Measurements from ENCODE around the gene GMPPB. TPM values are rescaled to one million over a fixed set of nuclear protein-coding genes. Genes with fewer than 3 reads are reported as not detected.
A peak's percentile ranks its signal among the peaks of the same experiment; 100 is the strongest.

GMPPB gene
- total and polyA plus RNA-seq, 9 of the 15 experiments (the other 6 are each of a cell fraction or from before 2014, with no cell fraction given): 0.53 to 17.4 (median 8.1) TPM

DNA sequence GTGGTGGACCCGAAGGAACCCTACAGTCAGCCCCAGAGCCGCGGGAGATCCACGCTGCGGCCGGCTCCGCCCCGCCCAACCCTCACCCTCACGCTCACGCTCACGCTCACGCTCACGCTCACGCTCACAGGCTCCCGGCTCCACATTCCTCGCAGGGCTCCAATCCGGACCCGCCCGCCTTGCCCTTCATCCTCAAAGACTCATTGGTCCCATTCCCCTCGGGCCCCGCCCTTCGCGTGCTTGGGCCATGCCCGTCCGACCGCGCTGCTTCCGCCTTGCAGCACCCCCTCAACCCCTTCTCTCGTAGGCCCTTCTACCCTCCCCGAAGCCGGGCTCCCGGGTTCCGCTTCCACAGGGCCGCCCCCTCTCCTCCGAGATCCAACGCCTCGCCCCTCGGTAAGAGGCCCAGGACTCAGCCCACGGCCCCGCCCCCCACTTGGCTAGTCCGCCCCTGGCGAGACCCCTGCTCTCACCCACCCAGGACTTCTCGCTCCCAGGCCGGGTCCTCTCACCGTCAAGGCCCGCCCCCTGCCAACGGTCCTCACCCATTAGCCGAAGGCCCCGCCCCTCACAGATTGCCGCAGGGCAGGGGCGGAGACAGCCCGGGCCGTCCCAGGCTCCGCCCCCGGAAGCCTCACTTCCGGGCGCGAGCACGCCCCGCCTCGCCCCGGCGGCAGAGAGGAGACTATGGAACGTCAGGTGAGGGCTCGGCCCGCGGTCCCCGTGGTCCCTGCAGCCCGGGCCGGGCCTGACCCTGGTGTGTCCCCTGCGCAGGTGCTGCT is 49.8 kb downstream of the GMPPB start, which contains the start of gene APEH (continued):
- TF ChIP-seq, protein P1, sequence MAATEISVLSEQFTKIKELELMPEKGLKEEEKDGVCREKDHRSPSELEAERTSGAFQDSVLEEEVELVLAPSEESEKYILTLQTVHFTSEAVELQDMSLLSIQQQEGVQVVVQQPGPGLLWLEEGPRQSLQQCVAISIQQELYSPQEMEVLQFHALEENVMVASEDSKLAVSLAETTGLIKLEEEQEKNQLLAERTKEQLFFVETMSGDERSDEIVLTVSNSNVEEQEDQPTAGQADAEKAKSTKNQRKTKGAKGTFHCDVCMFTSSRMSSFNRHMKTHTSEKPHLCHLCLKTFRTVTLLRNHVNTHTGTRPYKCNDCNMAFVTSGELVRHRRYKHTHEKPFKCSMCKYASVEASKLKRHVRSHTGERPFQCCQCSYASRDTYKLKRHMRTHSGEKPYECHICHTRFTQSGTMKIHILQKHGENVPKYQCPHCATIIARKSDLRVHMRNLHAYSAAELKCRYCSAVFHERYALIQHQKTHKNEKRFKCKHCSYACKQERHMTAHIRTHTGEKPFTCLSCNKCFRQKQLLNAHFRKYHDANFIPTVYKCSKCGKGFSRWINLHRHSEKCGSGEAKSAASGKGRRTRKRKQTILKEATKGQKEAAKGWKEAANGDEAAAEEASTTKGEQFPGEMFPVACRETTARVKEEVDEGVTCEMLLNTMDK (IDR thresholded peaks at IDR 0.05; ENCODE audit: borderline replicate concordance, insufficient read depth, low read depth, low read length, poor library complexity, severe bottlenecking): no peak
- TF ChIP-seq GABPB1 (CRISPR knock-in tag; IDR thresholded peaks at IDR 0.05): peak; percentile 96
- TF ChIP-seq, protein P2, sequence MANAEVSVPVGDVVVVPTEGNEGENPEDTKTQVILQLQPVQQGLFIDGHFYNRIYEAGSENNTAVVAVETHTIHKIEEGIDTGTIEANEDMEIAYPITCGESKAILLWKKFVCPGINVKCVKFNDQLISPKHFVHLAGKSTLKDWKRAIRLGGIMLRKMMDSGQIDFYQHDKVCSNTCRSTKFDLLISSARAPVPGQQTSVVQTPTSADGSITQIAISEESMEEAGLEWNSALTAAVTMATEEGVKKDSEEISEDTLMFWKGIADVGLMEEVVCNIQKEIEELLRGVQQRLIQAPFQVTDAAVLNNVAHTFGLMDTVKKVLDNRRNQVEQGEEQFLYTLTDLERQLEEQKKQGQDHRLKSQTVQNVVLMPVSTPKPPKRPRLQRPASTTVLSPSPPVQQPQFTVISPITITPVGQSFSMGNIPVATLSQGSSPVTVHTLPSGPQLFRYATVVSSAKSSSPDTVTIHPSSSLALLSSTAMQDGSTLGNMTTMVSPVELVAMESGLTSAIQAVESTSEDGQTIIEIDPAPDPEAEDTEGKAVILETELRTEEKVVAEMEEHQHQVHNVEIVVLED (CRISPR knock-in tag; IDR thresholded peaks at IDR 0.05): peak; percentile 89
- TF ChIP-seq TCF7L2 (IDR thresholded peaks at IDR 0.05; ENCODE audit: low read depth, low read length): no peak
- peak; percentile 50; the same call in 1 of the 2 replicates for TF ChIP-seq POLR2H (tag; IDR thresholded peaks at IDR 0.05; ENCODE audit: low read depth)
- no peak for TF ChIP-seq ZNF165 (CRISPR knock-in tag; IDR thresholded peaks at IDR 0.05; ENCODE audit: borderline replicate concordance)
- TF ChIP-seq XRCC3 (IDR thresholded peaks at IDR 0.05): no peak
- TF ChIP-seq NR3C1 (CRISPR knock-in tag; IDR thresholded peaks at IDR 0.05): no peak
- TF ChIP-seq ZFPM2 (CRISPR knock-in tag; IDR thresholded peaks at IDR 0.05): no peak
- TF ChIP-seq, protein P3, sequence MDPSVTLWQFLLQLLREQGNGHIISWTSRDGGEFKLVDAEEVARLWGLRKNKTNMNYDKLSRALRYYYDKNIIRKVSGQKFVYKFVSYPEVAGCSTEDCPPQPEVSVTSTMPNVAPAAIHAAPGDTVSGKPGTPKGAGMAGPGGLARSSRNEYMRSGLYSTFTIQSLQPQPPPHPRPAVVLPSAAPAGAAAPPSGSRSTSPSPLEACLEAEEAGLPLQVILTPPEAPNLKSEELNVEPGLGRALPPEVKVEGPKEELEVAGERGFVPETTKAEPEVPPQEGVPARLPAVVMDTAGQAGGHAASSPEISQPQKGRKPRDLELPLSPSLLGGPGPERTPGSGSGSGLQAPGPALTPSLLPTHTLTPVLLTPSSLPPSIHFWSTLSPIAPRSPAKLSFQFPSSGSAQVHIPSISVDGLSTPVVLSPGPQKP (CRISPR knock-in tag; IDR thresholded peaks at IDR 0.05): no peak
- TF ChIP-seq CHD2 (IDR thresholded peaks at IDR 0.05; ENCODE audit: low read depth, low read length): no peak; the same call in 1 of the 2 replicates

All from K562 (cell line).